ENCODE measurements around the gene PSMG3. TPM values are rescaled to one million over a fixed set of nuclear protein-coding genes. Genes with fewer than 3 reads are reported as not detected.

PSMG3 gene
- total and polyA plus RNA-seq, 2 of the 8 experiments (the other 6 are each of a cell fraction or from before 2014, with no cell fraction given) = 30.2 to 62.0 TPM

DNA sequence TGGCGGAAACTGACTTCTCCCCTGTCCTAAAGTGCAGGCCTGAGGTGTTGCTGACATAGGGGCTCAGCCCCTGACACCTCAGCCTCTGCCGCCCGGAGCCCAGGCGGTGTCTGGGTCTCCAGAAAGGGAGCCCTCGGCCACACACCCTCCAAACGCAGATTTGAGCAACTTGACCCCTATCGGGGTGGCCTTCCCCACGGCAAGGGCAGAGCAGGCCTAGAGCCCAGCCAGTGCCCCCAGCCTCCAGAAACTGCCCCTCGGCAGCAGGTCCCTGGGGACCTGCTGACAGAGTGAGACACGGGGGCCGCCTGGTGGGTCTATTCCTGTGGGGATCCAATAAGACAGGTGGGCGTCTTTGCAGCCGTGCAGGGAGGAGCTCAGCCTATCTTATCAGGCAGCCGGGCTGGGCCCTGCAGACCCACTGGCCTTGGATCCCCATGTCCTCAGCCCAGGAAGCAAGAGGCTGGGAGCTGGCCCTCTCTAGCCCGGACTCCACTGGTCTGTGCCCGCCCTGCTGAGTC, 24.9 kb downstream of the PSMG3 start (continued):
- TF ChIP-seq CTBP2 (IDR thresholded peaks at IDR 0.05; ENCODE audit: borderline replicate concordance, insufficient read depth, insufficient read length, low read length) (no peak), KDM5A (IDR thresholded peaks at IDR 0.05; ENCODE audit: low read length) (no peak)
- TF ChIP-seq, protein P1, sequence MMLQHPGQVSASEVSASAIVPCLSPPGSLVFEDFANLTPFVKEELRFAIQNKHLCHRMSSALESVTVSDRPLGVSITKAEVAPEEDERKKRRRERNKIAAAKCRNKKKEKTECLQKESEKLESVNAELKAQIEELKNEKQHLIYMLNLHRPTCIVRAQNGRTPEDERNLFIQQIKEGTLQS (IDR thresholded peaks at IDR 0.05; ENCODE audit: insufficient read depth, low read depth, low read length) = no peak
